Endothelial cell of umbilical vein (primary cell): ENCODE data around the gene ADAMTS6. TPM values are rescaled to one million over a fixed set of nuclear protein-coding genes. Genes with fewer than 3 reads are reported as not detected.
A peak's percentile ranks its signal among the peaks of the same experiment; 100 is the strongest.

ENCODE experiments used
- BruUV-seq: library from RNA; stranded (reverse); fragments of 400-500 nt; replicated peaks from 2 replicates; lab custom pipeline; 2021; lab: Mats Ljungman, UMichigan
- CTCF ChIA-PET: fragments of 300-600, 350-600 bp; sonication (Branson Sonifier 250); formaldehyde crosslinking; loops from one replicate; lab custom pipeline; 2021; ENCODE audit warnings: antibody characterized with exemption, inconsistent platforms; lab: Charles Lee
- POLR2A ChIA-PET: fragments of 300-600, 350-600 bp; sonication (Branson Sonifier 250); formaldehyde crosslinking; loops from one replicate; lab custom pipeline; 2021; ENCODE audit warnings: antibody characterized with exemption, inconsistent platforms; lab: Charles Lee
- DNase-seq: peaks from one replicate; pipeline ENCODE4 v3.0.0-alpha.2; 2011; ENCODE audit warnings: low read depth, low spot score
- FAIRE-seq: peaks from 2 replicates; lab custom pipeline; 2011; peaks lifted over from hg19 to GRCh38; lab: Jason Lieb, UNC
- H2AFZ ChIP-seq: 2 replicates; pipeline ENCODE4 v1.6.0; 2012; ENCODE audit warnings: low read depth, low read length, control low read depth, inconsistent platforms
- H3K27ac ChIP-seq: 2 replicates; pipeline ENCODE4 v1.5.1; 2011; ENCODE audit warnings: low read depth, mild to moderate bottlenecking, control low read depth, low read length, moderate library complexity; ENCODE audit not compliant: insufficient read depth
- H3K27me3 ChIP-seq, 2 experiments: 2 replicates each; pipeline versions ENCODE4 v1.6.0 to v1.6.1; 2011; ENCODE audit warnings: low read length in 2 of 2, mixed read lengths in 1 of 2; ENCODE audit not compliant: control insufficient read depth in 2 of 2, insufficient read depth in 2 of 2
- H3K36me3 ChIP-seq, 2 experiments: 2 replicates in 1 of 2; 3 replicates in 1 of 2; pipeline ENCODE4 v1.5.1; 2011; ENCODE audit warnings: low read length in 2 of 2, mild to moderate bottlenecking in 1 of 2, moderate library complexity in 1 of 2; ENCODE audit not compliant: control insufficient read depth in 2 of 2, insufficient read depth in 2 of 2; ENCODE audit errors: extremely low read depth in 1 of 2
- H3K4me1 ChIP-seq: 3 replicates; pipeline ENCODE4 v1.5.1; 2011; ENCODE audit warnings: mild to moderate bottlenecking, low read length; ENCODE audit not compliant: control insufficient read depth, insufficient read depth; ENCODE audit errors: extremely low read depth
- H3K4me2 ChIP-seq: 2 replicates; pipeline ENCODE4 v1.6.1; 2011; ENCODE audit warnings: low read length, control low read depth, mixed read lengths; ENCODE audit not compliant: insufficient read depth
- H3K4me3 ChIP-seq, 3 experiments: fragments of 200-600 bp in 1 of 3; sonication (generic), shearing (Covaris generic) in 1 of 3; replicated peaks in 1 of 3; 2 replicates each; pipeline ENCODE4 v1.5.1; 2011 to 2016; ENCODE audit warnings: control low read depth in 3 of 3, low read length in 3 of 3, mild to moderate bottlenecking in 2 of 3, inconsistent platforms in 1 of 3, low read depth in 1 of 3, moderate library complexity in 1 of 3; ENCODE audit not compliant: insufficient read depth in 1 of 3
- H3K79me2 ChIP-seq: 2 replicates; pipeline ENCODE4 v1.6.0; 2012; ENCODE audit warnings: low read length, inconsistent platforms; ENCODE audit not compliant: control insufficient read depth, insufficient read depth
- H3K9ac ChIP-seq: replicated peaks from 2 replicates; pipeline ENCODE3; 2011; ENCODE audit warnings: low read length, control low read depth; ENCODE audit not compliant: insufficient read depth; ENCODE audit errors: extremely low read depth
- H3K9me1 ChIP-seq: replicated peaks from 3 replicates; pipeline ENCODE4 v1.6.0; 2011; ENCODE audit warnings: mild to moderate bottlenecking, low read length; ENCODE audit not compliant: control insufficient read depth, insufficient read depth; ENCODE audit errors: extremely low read depth
- H3K9me3 ChIP-seq: replicated peaks from 2 replicates; pipeline ENCODE4 v1.5.1; 2012; ENCODE audit warnings: low read length, inconsistent platforms; ENCODE audit not compliant: control insufficient read depth, insufficient read depth
- H4K20me1 ChIP-seq: replicated peaks from 2 replicates; pipeline ENCODE3; 2011; ENCODE audit warnings: mild to moderate bottlenecking, low read length; ENCODE audit not compliant: control insufficient read depth, insufficient read depth; ENCODE audit errors: extremely low read depth
- EZH2 ChIP-seq: IDR thresholded peaks from 2 replicates; pipeline ENCODE4 v1.6.1; 2012; ENCODE audit warnings: borderline replicate concordance, low read depth, mild to moderate bottlenecking, moderate library complexity, low read length, inconsistent platforms; ENCODE audit not compliant: severe bottlenecking
- FOS ChIP-seq: IDR thresholded peaks from 2 replicates; pipeline ENCODE4 v1.6.1; 2011; ENCODE audit warnings: mild to moderate bottlenecking, low read length, moderate library complexity, borderline replicate concordance; ENCODE audit not compliant: insufficient read depth
- GATA2 ChIP-seq: IDR thresholded peaks from 2 replicates; pipeline ENCODE4 v1.7.0; 2011; ENCODE audit warnings: low read depth, mild to moderate bottlenecking, moderate library complexity, mixed read lengths, low read length; ENCODE audit not compliant: insufficient read length, insufficient read depth
- JUN ChIP-seq: IDR thresholded peaks from 2 replicates; pipeline ENCODE4 v1.6.1; 2011; ENCODE audit warnings: borderline replicate concordance, low read depth; ENCODE audit not compliant: insufficient read length, insufficient read depth
- MYC ChIP-seq: IDR thresholded peaks from one replicate; pipeline ENCODE4 v1.6.1; 2011; ENCODE audit warnings: mild to moderate bottlenecking, low read depth, low read length
- POLR2A ChIP-seq: IDR thresholded peaks from 2 replicates; pipeline ENCODE4 v1.6.1; 2012; ENCODE audit warnings: low read depth, mild to moderate bottlenecking, control low read depth, low read length
- POLR2AphosphoS5 ChIP-seq: IDR thresholded peaks from 2 replicates; pipeline ENCODE4 v1.6.1; 2012; ENCODE audit warnings: low read depth, mild to moderate bottlenecking, control low read depth, low read length, moderate library complexity; ENCODE audit not compliant: insufficient read depth
- dilution Hi-C: fragments of 300-500 bp; cut with MboI; formaldehyde crosslinking; loops from one replicate; pipeline ENCODE4 v1.15.0; 2019; ENCODE audit warnings: low sequenced_read_pairs; ENCODE audit not compliant: extremely low pct_ligation_motif_present
- intact Hi-C: fragments of 100-400 bp; cut with micrococcal nuclease; formaldehyde crosslinking; loops from one replicate; pipeline ENCODE4 v1.10.0; 2022
- polyA plus RNA-seq, 4 experiments: library from polyadenylated mRNA; depleted of rRNA in 3 of 4; stranded (reverse) in 3 of 4; unstranded in 1 of 4; fragments of >200 nt; gene quantifications; 2 replicates each; pipeline versions ENCODE4 v1.2.1 to v1.2.3, GENCODE V29; 2011 to 2012; ENCODE audit warnings: missing spikeins in 1 of 4
- total RNA-seq: library from RNA; stranded (reverse); gene quantifications from 2 replicates; pipeline ENCODE4 v1.2.3, GENCODE V29; 2021
- TF ChIP-seq, protein P1 (sequence below): IDR thresholded peaks from 2 replicates; pipeline ENCODE4 v1.6.1; 2011; ENCODE audit not compliant: insufficient read depth, insufficient read length
- TF ChIP-seq, protein P2 (sequence below), 2 donors: IDR thresholded peaks; 1 replicate in 1 of 2; 2 replicates in 1 of 2; pipeline ENCODE4 v1.5.1; 2011; ENCODE audit warnings: low read length in 2 of 2, mild to moderate bottlenecking in 2 of 2, moderate library complexity in 2 of 2, control low read depth in 1 of 2, inconsistent platforms in 1 of 2, low read depth in 1 of 2; ENCODE audit not compliant: insufficient read depth in 1 of 2; ENCODE audit errors: extremely low read depth in 1 of 2

ADAMTS6 gene
- total and polyA plus RNA-seq, 2 donors (not counting 3 experiments of a cell fraction or from before 2014, with no cell fraction given): 20.4 to 43.4 TPM

DNA sequence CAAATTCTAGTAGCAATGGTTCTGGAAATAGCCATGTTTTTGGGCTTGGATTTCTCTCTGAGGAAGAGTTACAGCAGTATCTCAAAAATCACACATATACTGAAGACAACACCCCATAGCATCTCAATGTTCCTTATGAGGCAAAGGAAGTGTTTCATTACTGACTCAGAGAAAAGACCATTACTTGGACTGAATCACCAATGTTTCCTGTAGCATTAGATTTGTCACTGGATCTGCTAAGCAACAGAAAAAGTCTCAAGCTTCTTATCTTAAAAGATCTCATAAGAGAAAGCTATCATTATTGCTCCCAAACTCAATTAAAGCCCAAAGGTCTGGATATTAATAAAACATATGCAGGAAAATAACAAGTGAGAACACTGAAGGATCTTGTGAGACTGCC is 272.4 kb downstream of the ADAMTS6 start:
- no peak overlapping the region for H2AFZ ChIP-seq
- peak overlapping the region in 1 of 3 experiments; percentile 2 for H3K4me3 ChIP-seq
- intact Hi-C loops (loop anchor here (1.0 to 2.0 kb wide), 3 partner anchors 10 to 271 kb away; no protein-coding TSS in a partner anchor), dilution Hi-C loops (no loop called here)
- peak overlapping the region; percentile 74 for H3K9ac ChIP-seq
- peaks cover 0 to 6% of the 10 kb centered on the region in 2 experiments for H3K36me3 ChIP-seq
- H3K9me3 ChIP-seq: no peaks in the 10 kb centered on the region
- ChIA-PET CTCF (interaction anchor here (1.0 to 4.1 kb wide), 5 partner anchors 11 to 399 kb away, joined by 3 to 16 read pairs (median 4); no protein-coding TSS in a partner anchor), POLR2A (interaction anchor here (1.0 kb wide), 1 partner anchor 10 kb away, joined by 3 read pairs; no protein-coding TSS in a partner anchor)
- no peaks in the 10 kb centered on the region for H3K9me1 ChIP-seq
- TF ChIP-seq JUN (peak; percentile 98), FOS (peak; percentile 98), POLR2A (no peak), MYC (no peak), EZH2 (no peak), GATA2 (peak; percentile 94), POLR2AphosphoS5 (peak; percentile 78)
- TF ChIP-seq, protein P1, sequence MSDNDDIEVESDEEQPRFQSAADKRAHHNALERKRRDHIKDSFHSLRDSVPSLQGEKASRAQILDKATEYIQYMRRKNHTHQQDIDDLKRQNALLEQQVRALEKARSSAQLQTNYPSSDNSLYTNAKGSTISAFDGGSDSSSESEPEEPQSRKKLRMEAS: no peak
- TF ChIP-seq, protein P2, sequence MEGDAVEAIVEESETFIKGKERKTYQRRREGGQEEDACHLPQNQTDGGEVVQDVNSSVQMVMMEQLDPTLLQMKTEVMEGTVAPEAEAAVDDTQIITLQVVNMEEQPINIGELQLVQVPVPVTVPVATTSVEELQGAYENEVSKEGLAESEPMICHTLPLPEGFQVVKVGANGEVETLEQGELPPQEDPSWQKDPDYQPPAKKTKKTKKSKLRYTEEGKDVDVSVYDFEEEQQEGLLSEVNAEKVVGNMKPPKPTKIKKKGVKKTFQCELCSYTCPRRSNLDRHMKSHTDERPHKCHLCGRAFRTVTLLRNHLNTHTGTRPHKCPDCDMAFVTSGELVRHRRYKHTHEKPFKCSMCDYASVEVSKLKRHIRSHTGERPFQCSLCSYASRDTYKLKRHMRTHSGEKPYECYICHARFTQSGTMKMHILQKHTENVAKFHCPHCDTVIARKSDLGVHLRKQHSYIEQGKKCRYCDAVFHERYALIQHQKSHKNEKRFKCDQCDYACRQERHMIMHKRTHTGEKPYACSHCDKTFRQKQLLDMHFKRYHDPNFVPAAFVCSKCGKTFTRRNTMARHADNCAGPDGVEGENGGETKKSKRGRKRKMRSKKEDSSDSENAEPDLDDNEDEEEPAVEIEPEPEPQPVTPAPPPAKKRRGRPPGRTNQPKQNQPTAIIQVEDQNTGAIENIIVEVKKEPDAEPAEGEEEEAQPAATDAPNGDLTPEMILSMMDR (IDR thresholded peaks at IDR 0.05; ENCODE audit: extremely low read depth in 1 of 2, insufficient read depth in 1 of 2, low read depth in 1 of 2, low read length in 2 of 2): no peak
- FAIRE-seq (peak; percentile 84), DNase-seq (peak; percentile 90)
- H3K79me2 ChIP-seq: no peaks in the 10 kb centered on the region
- H4K20me1 ChIP-seq: no peaks in the 10 kb centered on the region
- peak overlapping the region; percentile 97 for H3K27ac ChIP-seq
- BruUV-seq: no TSS peak
- H3K4me1 ChIP-seq: peaks cover 35% of the 10 kb centered on the region
- peak overlapping the region; percentile 39 for H3K4me2 ChIP-seq
- no peaks in the 10 kb centered on the region for H3K27me3 ChIP-seq
